K562 (cell line): ENCODE measurements around the gene CLPSL1.

Experiments
- CBFA2T2 ChIP-seq: fragments of 450-650 bp; conservative IDR thresholded peaks from 2 replicates; pipeline ENCODE4 v1.6.1; 2017; ENCODE audit warnings: mild to moderate bottlenecking
- NONO ChIP-seq, 2 experiments: fragments of 200-400 bp in 1 of 2; fragments of 450-650 bp in 1 of 2; formaldehyde crosslinking in 1 of 2; IDR thresholded peaks; 2 replicates each; pipeline ENCODE4 v1.6.1; 2017; ENCODE audit warnings: low read depth in 2 of 2, mild to moderate bottlenecking in 2 of 2, moderate library complexity in 2 of 2, low read length in 1 of 2
- SPI1 ChIP-seq: IDR thresholded peaks from 2 replicates; pipeline ENCODE4 v1.6.1; 2011; ENCODE audit warnings: low read depth, low read length, control low read depth, borderline replicate concordance
- TF ChIP-seq, protein P1 (sequence below): sonication (generic); formaldehyde crosslinking; IDR thresholded peaks from 2 replicates; pipeline ENCODE4 v1.8.0; 2022; ENCODE audit warnings: mild to moderate bottlenecking, missing genetic modification reagents

DNA sequence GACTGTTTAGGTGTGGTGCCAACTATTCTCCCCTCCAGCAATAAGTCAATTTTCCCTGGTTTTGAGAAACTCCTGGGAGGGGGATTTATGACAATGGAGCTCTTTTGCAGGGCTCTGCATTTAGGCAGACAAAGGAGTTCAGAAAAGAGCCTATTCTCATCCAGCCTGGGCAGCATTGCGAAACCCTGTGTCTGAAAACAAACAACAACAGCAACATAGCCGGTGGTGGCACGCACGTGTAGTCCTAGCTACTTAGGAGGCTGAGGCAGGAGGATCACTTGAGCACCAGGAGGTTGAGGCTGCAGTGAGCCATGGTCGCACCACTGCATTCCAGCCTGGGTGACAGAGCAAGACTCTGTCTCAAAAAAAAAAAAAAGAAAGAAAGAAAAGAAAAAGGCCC, 9.9 kb downstream of the CLPSL1 start:
- TF ChIP-seq, protein P1, sequence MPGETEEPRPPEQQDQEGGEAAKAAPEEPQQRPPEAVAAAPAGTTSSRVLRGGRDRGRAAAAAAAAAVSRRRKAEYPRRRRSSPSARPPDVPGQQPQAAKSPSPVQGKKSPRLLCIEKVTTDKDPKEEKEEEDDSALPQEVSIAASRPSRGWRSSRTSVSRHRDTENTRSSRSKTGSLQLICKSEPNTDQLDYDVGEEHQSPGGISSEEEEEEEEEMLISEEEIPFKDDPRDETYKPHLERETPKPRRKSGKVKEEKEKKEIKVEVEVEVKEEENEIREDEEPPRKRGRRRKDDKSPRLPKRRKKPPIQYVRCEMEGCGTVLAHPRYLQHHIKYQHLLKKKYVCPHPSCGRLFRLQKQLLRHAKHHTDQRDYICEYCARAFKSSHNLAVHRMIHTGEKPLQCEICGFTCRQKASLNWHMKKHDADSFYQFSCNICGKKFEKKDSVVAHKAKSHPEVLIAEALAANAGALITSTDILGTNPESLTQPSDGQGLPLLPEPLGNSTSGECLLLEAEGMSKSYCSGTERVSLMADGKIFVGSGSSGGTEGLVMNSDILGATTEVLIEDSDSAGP (CRISPR knock-in tag): no peak
- TF ChIP-seq CBFA2T2: no peak
- TF ChIP-seq SPI1: no peak
- TF ChIP-seq NONO (IDR thresholded peaks at IDR 0.05; ENCODE audit: low read depth in 2 of 2, low read length in 1 of 2): no peak
